ENCODE measurements around the gene CSN2.

- no peak for TF ChIP-seq CTCF (IDR thresholded peaks at IDR 0.05)
- no peak for TF ChIP-seq POLR2A (IDR thresholded peaks at IDR 0.05)
Measured at GRCh38 chr4:69934150-69934549, 31.4 kb downstream of the CSN2 start.
